NCI-H1092 (cell line): ENCODE measurements around the gene USP12.
A peak's percentile ranks its signal among the peaks of the same experiment; 100 is the strongest.

ENCODE experiments used
- DNase-seq: peaks from one replicate; lab custom pipeline; 2025; lab: John Stamatoyannopoulos, UW

USP12 gene

GRCh38 chr13:27120811-27121210, 50.8 kb downstream of the USP12 start:
- no peak for DNase-seq

GRCh38 chr13:27120011-27120410, 51.6 kb downstream of the USP12 start:
- DNase-seq: no peak

GRCh38 chr13:27118428-27119054, 53.1 kb downstream of the USP12 start:
- no peak for DNase-seq

- DNase-seq: peak; percentile 22
These were observed 53.7 kb downstream of the USP12 start for GRCh38 chr13:27117952-27118351.

- no peak for DNase-seq
These were observed 54.5 kb downstream of the USP12 start for GRCh38 chr13:27117158-27117557.

GRCh38 chr13:27113436-27113835, 58.2 kb downstream of the USP12 start:
- DNase-seq: no peak

GRCh38 chr13:27112006-27112405, 59.6 kb downstream of the USP12 start:
- no peak for DNase-seq

- no peak for DNase-seq
These were observed 61.4 kb downstream of the USP12 start for GRCh38 chr13:27110056-27110746.

GRCh38 chr13:27106144-27106543, 65.5 kb downstream of the USP12 start:
- DNase-seq: no peak

GRCh38 chr13:27104606-27105005, 67.0 kb downstream of the USP12 start:
- no peak for DNase-seq

- DNase-seq: no peak
These were observed 69.8 kb downstream of the USP12 start for GRCh38 chr13:27101847-27102246.

GRCh38 chr13:27101289-27101688, 70.3 kb downstream of the USP12 start:
- DNase-seq: no peak

- no peak for DNase-seq
These were observed 73.9 kb downstream of the USP12 start for GRCh38 chr13:27097691-27098090.

GRCh38 chr13:27091451-27091850, 80.2 kb downstream of the USP12 start:
- no peak for DNase-seq

- DNase-seq: no peak
These were observed 83.0 kb downstream of the USP12 start for GRCh38 chr13:27088619-27089018.

GRCh38 chr13:27086599-27087265, 84.9 kb downstream of the USP12 start:
- no peak for DNase-seq

- DNase-seq: no peak
These were observed 88.4 kb downstream of the USP12 start for GRCh38 chr13:27083183-27083582.

GRCh38 chr13:27081893-27082679, 89.5 kb downstream of the USP12 start:
- no peak for DNase-seq

- no peak for DNase-seq
These were observed 91.3 kb downstream of the USP12 start for GRCh38 chr13:27080018-27080948.

- DNase-seq: no peak
These were observed 92.1 kb downstream of the USP12 start for GRCh38 chr13:27079421-27079958.

GRCh38 chr13:27077451-27077850, 94.2 kb downstream of the USP12 start:
- DNase-seq: no peak
